OCI-LY7 (cell line): ENCODE data around the gene PPP1CA. TPM values are rescaled to one million over a fixed set of nuclear protein-coding genes. Genes with fewer than 3 reads are reported as not detected.

Experiments
- BruUV-seq: library from RNA; stranded (reverse); fragments of 400-500 nt; replicated peaks from 2 replicates; lab custom pipeline; 2021; lab: Mats Ljungman, UMichigan
- CTCF ChIA-PET: fragments of 300-600 bp; sonication (Branson Sonifier 250); formaldehyde crosslinking; loops from one replicate; lab custom pipeline; 2022; ENCODE audit warnings: antibody characterized with exemption; ENCODE audit not compliant: unreplicated experiment; lab: Charles Lee
- POLR2A ChIA-PET: fragments of 300-600 bp; sonication (Branson Sonifier 250); formaldehyde crosslinking; loops from one replicate; lab custom pipeline; 2022; ENCODE audit warnings: antibody characterized with exemption; lab: Charles Lee
- DNase-seq: peaks from one replicate; pipeline ENCODE4 v3.0.0-alpha.2; 2015; ENCODE audit warnings: low spot score
- H2AFZ ChIP-seq: fragments of 200-600 bp; sonication (generic), shearing (Covaris generic); 2 replicates; pipeline ENCODE4 v1.6.1; 2014; ENCODE audit warnings: mild to moderate bottlenecking, antibody characterized with exemption, low read length, moderate library complexity
- H3K27ac ChIP-seq: fragments of 200-600 bp; sonication (generic); 2 replicates; pipeline ENCODE4 v1.5.1; 2014; ENCODE audit warnings: mixed run types, low read depth, mild to moderate bottlenecking, moderate library complexity, low read length, inconsistent platforms; ENCODE audit not compliant: poor library complexity, severe bottlenecking
- H3K36me3 ChIP-seq: fragments of 200-600 bp; sonication (generic); 2 replicates; pipeline ENCODE4 v1.6.1; 2014; ENCODE audit warnings: mild to moderate bottlenecking, antibody characterized with exemption, low read length, moderate library complexity, mixed read lengths; ENCODE audit not compliant: insufficient read depth
- H3K4me1 ChIP-seq: fragments of 200-600 bp; sonication (generic); 2 replicates; pipeline ENCODE4 v1.5.1; 2014; ENCODE audit warnings: mild to moderate bottlenecking, low read length; ENCODE audit not compliant: insufficient read depth, poor library complexity, severe bottlenecking
- H3K4me2 ChIP-seq: fragments of 200-600 bp; sonication (generic); 2 replicates; pipeline ENCODE4 v1.6.1; 2014; ENCODE audit warnings: mild to moderate bottlenecking, low read length
- H3K4me3 ChIP-seq: fragments of 200-600 bp; sonication (generic); 2 replicates; pipeline ENCODE4 v1.5.1; 2014; ENCODE audit warnings: mild to moderate bottlenecking, low read depth, low read length; ENCODE audit not compliant: poor library complexity, severe bottlenecking
- H3K79me2 ChIP-seq: fragments of 200-600 bp; sonication (generic); 2 replicates; pipeline ENCODE4 v1.6.1; 2016; ENCODE audit warnings: low read depth, mild to moderate bottlenecking, low read length, moderate library complexity, mixed read lengths; ENCODE audit not compliant: insufficient read depth
- H3K9me2 ChIP-seq: fragments of 200-600 bp; sonication (generic); 2 replicates; pipeline ENCODE4 v1.6.1; 2016; ENCODE audit warnings: mild to moderate bottlenecking, low read length, mixed read lengths; ENCODE audit not compliant: insufficient read depth
- H3K9me3 ChIP-seq: fragments of 200-600 bp; sonication (generic); 2 replicates; pipeline ENCODE4 v1.6.1; 2014; ENCODE audit warnings: mild to moderate bottlenecking, mixed run types, low read length, mixed read lengths
- H4K20me1 ChIP-seq: fragments of 200-600 bp; sonication (generic); 2 replicates; pipeline ENCODE4 v1.6.1; 2014; ENCODE audit warnings: mild to moderate bottlenecking, antibody characterized with exemption, low read length, moderate library complexity, mixed read lengths; ENCODE audit not compliant: insufficient read depth
- CTCF ChIP-seq: fragments of 200-600 bp; sonication (generic); conservative IDR thresholded peaks from 2 replicates; pipeline ENCODE4 v1.5.1; 2014; ENCODE audit warnings: mild to moderate bottlenecking, antibody characterized with exemption, low read length, moderate library complexity, mixed read lengths
- EZH2phosphoT487 ChIP-seq: fragments of 200-600 bp; sonication (generic); IDR thresholded peaks from 2 replicates; pipeline ENCODE4 v1.6.1; 2018; ENCODE audit warnings: low read depth, borderline replicate concordance, mild to moderate bottlenecking, mixed run types, antibody characterized with exemption, low read length, moderate library complexity, mixed read lengths
- intact Hi-C: fragments of 100-400 bp; cut with micrococcal nuclease; formaldehyde crosslinking; loops from one replicate; pipeline ENCODE4 v1.10.0; 2022; ENCODE audit not compliant: unreplicated experiment
- total RNA-seq, 2 experiments: library from RNA; depleted of rRNA in 1 of 2; stranded (reverse); fragments of >200 nt in 1 of 2; shearing (Covaris generic) in 1 of 2; gene quantifications; 2 replicates each; pipeline ENCODE4 v1.2.3, GENCODE V29; 2014 to 2022

The PPP1CA gene
- total RNA-seq, 2 experiments from 2014 or later = 210 to 311 TPM

- Histone ChIP-seq H3K4me2 (peak overlapping the region; percentile 74), H3K9me3 (no peaks in the 10 kb centered on the region), H3K27ac (peak overlapping the region; percentile 29), H3K4me3 (peak overlapping the region; percentile 78), H4K20me1 (no peaks in the 10 kb centered on the region), H3K9me2 (no peaks in the 10 kb centered on the region), H3K36me3 (peaks cover 36% of the 10 kb centered on the region), H3K4me1 (peaks cover 37% of the 10 kb centered on the region), H2AFZ (no peak overlapping the region), H3K79me2 (peaks cover 19% of the 10 kb centered on the region; the same call in 1 of the 2 replicates)
- POLR2A ChIA-PET = interaction anchor here (0.6 to 2.4 kb wide), 9 partner anchors 9 to 198 kb away, joined by 3 to 16 read pairs (median 4); partner anchors contain the start of genes PPP1CA, PTPRCAP and TBC1D10C
- TF ChIP-seq EZH2phosphoT487 (no peak), CTCF (no peak)
- BruUV-seq = TSS peak; percentile 77
- intact Hi-C loops = no loop called here
- CTCF ChIA-PET = interaction anchor here (0.8 kb wide), 1 partner anchor 9 kb away, joined by 6 read pairs; the partner anchor contains the start of gene PPP1CA
- no peak for DNase-seq
These were observed 9.4 kb downstream of the PPP1CA start for GRCh38 chr11:67392183-67392715.

- DNase-seq = peak; percentile 98
- Histone ChIP-seq H3K4me3 (peak within 1 kb of the TSS; percentile 78), H3K36me3 (peaks cover 29% of the 10 kb centered on the region), H2AFZ (0 out of 2 replicates have a peak within 1 kb of the TSS, but pooled peaks have one; percentile 22), H3K4me2 (peak within 1 kb of the TSS; percentile 74), H3K9me3 (no peaks in the 10 kb centered on the region), H3K9me2 (no peaks in the 10 kb centered on the region), H3K4me1 (peaks cover 37% of the 10 kb centered on the region), H4K20me1 (no peaks in the 10 kb centered on the region), H3K79me2 (peaks cover 19% of the 10 kb centered on the region; the same call in 1 of the 2 replicates), H3K27ac (peak within 1 kb of the TSS; percentile 54)
- ChIA-PET POLR2A (interaction anchor here (0.6 to 2.4 kb wide), 9 partner anchors 10 to 199 kb away, joined by 3 to 16 read pairs (median 3); partner anchors contain the start of genes PPP1CA, PTPRCAP and TBC1D10C), CTCF (interaction anchor here (0.8 kb wide), 1 partner anchor 10 kb away, joined by 6 read pairs; the partner anchor contains the start of gene PPP1CA)
- intact Hi-C loops = loop anchor here (1.0 kb wide), 1 partner anchor 93 kb away; no protein-coding TSS in a partner anchor
- BruUV-seq = TSS peak; percentile 75
- TF ChIP-seq EZH2phosphoT487 (no peak), CTCF (no peak)
These were observed 10.1 kb downstream of the PPP1CA start, which contains the start of gene RAD9A for GRCh38 chr11:67391304-67392182. Gene RAD9A, plus strand, starts transcription at chr11:67391986. Its CDS starts 59 bp downstream, at chr11:67392045.
